Measurements from ENCODE around the gene CEACAM18. TPM values are rescaled to one million over a fixed set of nuclear protein-coding genes. Genes with fewer than 3 reads are reported as not detected.

The CEACAM18 gene
- total and polyA plus RNA-seq, 2 donors (not counting 3 experiments of a cell fraction or from before 2014, with no cell fraction given) = not detected

DNA sequence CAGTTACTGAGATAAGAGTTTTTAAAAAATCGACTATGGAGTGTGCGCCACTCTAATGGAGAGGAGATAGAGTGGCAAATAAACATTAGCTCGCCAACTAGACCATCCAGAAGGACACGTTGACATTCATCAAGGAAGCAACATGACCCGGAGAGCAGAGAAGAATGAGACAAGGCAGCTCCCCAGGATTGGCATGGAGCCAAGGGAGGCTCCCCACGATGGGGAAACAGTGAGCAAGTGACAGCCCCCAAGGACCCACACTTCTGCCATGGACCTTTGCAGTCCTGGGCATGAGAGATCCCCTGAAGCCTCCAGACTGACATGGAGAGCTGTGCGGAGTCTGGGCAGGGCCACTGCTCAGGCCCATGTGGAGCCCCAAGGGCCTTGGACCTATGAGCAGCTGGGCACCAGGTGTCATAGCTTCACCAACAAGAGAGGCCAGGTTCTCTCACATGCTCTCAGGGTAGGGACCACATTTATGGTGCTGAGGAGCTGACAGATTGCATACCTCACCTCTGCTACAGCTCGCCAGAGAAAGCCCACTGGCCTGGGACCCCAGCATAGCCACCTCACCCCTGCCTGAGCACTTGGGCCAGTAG lies 46.4 kb downstream of the CEACAM18 start:
- H3K27ac ChIP-seq (ENCODE audit: insufficient read depth, low read depth, low read length) = no peak overlapping the region
- FAIRE-seq = no peak
- dilution Hi-C loops (cut with MboI; ENCODE audit: extremely low pct_ligation_motif_present, low sequenced_read_pairs) = no loop called here
- H3K4me1 ChIP-seq (ENCODE audit: control insufficient read depth, extremely low read depth, insufficient read depth, low read length) = no peaks in the 10 kb centered on the region
- DNase-seq (ENCODE audit: low read depth, low spot score) = no peak
- intact Hi-C loops (cut with micrococcal nuclease) = no loop called here
- H3K36me3 ChIP-seq (ENCODE audit: control insufficient read depth in 2 of 2, extremely low read depth in 1 of 2, insufficient read depth in 2 of 2, low read length in 2 of 2) = no peaks in the 10 kb centered on the region
- CTCF ChIA-PET = no interaction called here
- no peak overlapping the region for H3K9ac ChIP-seq (replicated peaks; ENCODE audit: extremely low read depth, insufficient read depth, low read length)
- H3K4me3 ChIP-seq (replicated peaks in 1 of 3; ENCODE audit: insufficient read depth in 1 of 3, low read depth in 1 of 3, low read length in 3 of 3) = no peak overlapping the region
- no peak overlapping the region for H2AFZ ChIP-seq (ENCODE audit: low read depth, low read length)
- POLR2A ChIA-PET = no interaction called here
- no peaks in the 10 kb centered on the region for H3K9me1 ChIP-seq (replicated peaks; ENCODE audit: control insufficient read depth, extremely low read depth, insufficient read depth, low read length)
- TF ChIP-seq EZH2 (IDR thresholded peaks at IDR 0.05; ENCODE audit: borderline replicate concordance, low read depth, low read length, severe bottlenecking) (no peak), POLR2A (IDR thresholded peaks at IDR 0.05; ENCODE audit: low read depth, low read length) (no peak)
- no peaks in the 10 kb centered on the region for H4K20me1 ChIP-seq (replicated peaks; ENCODE audit: control insufficient read depth, extremely low read depth, insufficient read depth, low read length)
- H3K4me2 ChIP-seq (ENCODE audit: insufficient read depth, low read length) = no peak overlapping the region
- H3K79me2 ChIP-seq (ENCODE audit: control insufficient read depth, insufficient read depth, low read length) = no peaks in the 10 kb centered on the region
- peaks cover 0 to 2% of the 10 kb centered on the region in 2 experiments for H3K27me3 ChIP-seq (ENCODE audit: control insufficient read depth in 2 of 2, insufficient read depth in 2 of 2, low read length in 2 of 2)
- no peaks in the 10 kb centered on the region for H3K9me3 ChIP-seq (replicated peaks; ENCODE audit: control insufficient read depth, insufficient read depth, low read length)
- BruUV-seq (replicated peaks) = no TSS peak

DNA sequence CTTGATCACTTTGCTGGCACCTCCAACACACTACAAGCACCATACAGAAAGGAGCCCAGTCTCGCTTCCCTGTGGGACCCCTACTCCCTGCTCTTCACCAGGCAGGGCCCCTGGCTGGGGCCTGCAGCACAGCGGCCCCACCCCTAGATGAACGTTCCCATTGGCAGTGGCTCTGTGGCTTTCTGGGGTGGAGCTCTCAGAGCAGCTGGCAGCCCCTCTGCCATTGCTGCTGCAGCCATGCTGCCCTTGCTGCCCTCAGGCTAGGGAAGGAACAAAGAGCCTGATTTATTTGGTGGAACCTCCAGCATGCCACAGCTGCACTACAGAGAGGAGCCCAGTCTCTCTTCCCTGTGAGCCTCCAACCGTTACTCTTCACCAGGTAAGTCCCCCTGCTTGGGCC lies 47.3 kb downstream of the CEACAM18 start:
- FAIRE-seq = no peak
- no TSS peak for BruUV-seq (replicated peaks)
- DNase-seq (ENCODE audit: low read depth, low spot score) = no peak
- Histone ChIP-seq H3K9ac (replicated peaks; ENCODE audit: extremely low read depth, insufficient read depth, low read length) (no peak overlapping the region), H3K27ac (ENCODE audit: insufficient read depth, low read depth, low read length) (no peak overlapping the region), H3K36me3 (ENCODE audit: control insufficient read depth in 2 of 2, extremely low read depth in 1 of 2, insufficient read depth in 2 of 2, low read length in 2 of 2) (no peaks in the 10 kb centered on the region), H3K9me3 (replicated peaks; ENCODE audit: control insufficient read depth, insufficient read depth, low read length) (no peaks in the 10 kb centered on the region), H3K9me1 (replicated peaks; ENCODE audit: control insufficient read depth, extremely low read depth, insufficient read depth, low read length) (no peaks in the 10 kb centered on the region), H3K4me1 (ENCODE audit: control insufficient read depth, extremely low read depth, insufficient read depth, low read length) (no peaks in the 10 kb centered on the region), H3K27me3 (ENCODE audit: control insufficient read depth in 2 of 2, insufficient read depth in 2 of 2, low read length in 2 of 2) (peaks cover 0 to 2% of the 10 kb centered on the region in 2 experiments), H3K4me3 (replicated peaks in 1 of 3; ENCODE audit: insufficient read depth in 1 of 3, low read depth in 1 of 3, low read length in 3 of 3) (no peak overlapping the region), H3K4me2 (ENCODE audit: insufficient read depth, low read length) (no peak overlapping the region), H2AFZ (ENCODE audit: low read depth, low read length) (no peak overlapping the region), H4K20me1 (replicated peaks; ENCODE audit: control insufficient read depth, extremely low read depth, insufficient read depth, low read length) (no peaks in the 10 kb centered on the region), H3K79me2 (ENCODE audit: control insufficient read depth, insufficient read depth, low read length) (no peaks in the 10 kb centered on the region)
- POLR2A ChIA-PET = no interaction called here
- CTCF ChIA-PET = no interaction called here
- dilution Hi-C loops (cut with MboI; ENCODE audit: extremely low pct_ligation_motif_present, low sequenced_read_pairs) (no loop called here), intact Hi-C loops (cut with micrococcal nuclease) (no loop called here)
- TF ChIP-seq EZH2 (IDR thresholded peaks at IDR 0.05; ENCODE audit: borderline replicate concordance, low read depth, low read length, severe bottlenecking) = no peak
- no peak for TF ChIP-seq MYC (IDR thresholded peaks at IDR 0.05; ENCODE audit: low read depth, low read length)
- no peak for TF ChIP-seq FOS (IDR thresholded peaks at IDR 0.05; ENCODE audit: borderline replicate concordance, insufficient read depth, low read length)
- TF ChIP-seq, protein P1, sequence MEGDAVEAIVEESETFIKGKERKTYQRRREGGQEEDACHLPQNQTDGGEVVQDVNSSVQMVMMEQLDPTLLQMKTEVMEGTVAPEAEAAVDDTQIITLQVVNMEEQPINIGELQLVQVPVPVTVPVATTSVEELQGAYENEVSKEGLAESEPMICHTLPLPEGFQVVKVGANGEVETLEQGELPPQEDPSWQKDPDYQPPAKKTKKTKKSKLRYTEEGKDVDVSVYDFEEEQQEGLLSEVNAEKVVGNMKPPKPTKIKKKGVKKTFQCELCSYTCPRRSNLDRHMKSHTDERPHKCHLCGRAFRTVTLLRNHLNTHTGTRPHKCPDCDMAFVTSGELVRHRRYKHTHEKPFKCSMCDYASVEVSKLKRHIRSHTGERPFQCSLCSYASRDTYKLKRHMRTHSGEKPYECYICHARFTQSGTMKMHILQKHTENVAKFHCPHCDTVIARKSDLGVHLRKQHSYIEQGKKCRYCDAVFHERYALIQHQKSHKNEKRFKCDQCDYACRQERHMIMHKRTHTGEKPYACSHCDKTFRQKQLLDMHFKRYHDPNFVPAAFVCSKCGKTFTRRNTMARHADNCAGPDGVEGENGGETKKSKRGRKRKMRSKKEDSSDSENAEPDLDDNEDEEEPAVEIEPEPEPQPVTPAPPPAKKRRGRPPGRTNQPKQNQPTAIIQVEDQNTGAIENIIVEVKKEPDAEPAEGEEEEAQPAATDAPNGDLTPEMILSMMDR (IDR thresholded peaks at IDR 0.05; ENCODE audit: extremely low read depth in 1 of 2, insufficient read depth in 1 of 2, low read depth in 1 of 2, low read length in 2 of 2) = no peak
- TF ChIP-seq POLR2A (IDR thresholded peaks at IDR 0.05; ENCODE audit: low read depth, low read length) = no peak
